ENCODE measurements around the gene NELFE. TPM values are rescaled to one million over a fixed set of nuclear protein-coding genes. Genes with fewer than 3 reads are reported as not detected.
A peak's percentile ranks its signal among the peaks of the same experiment; 100 is the strongest.

NELFE gene
- total and polyA plus RNA-seq, 2 donors (not counting 1 experiment from before 2014, with no cell fraction given) = 81.7 to 85.5 TPM

- Histone ChIP-seq H3K9ac (ENCODE audit: insufficient read depth, low read length) (peak overlapping the region; percentile 18), H2AFZ (ENCODE audit: low read length) (no peak overlapping the region), H3K79me2 (ENCODE audit: control insufficient read depth, insufficient read depth, low read length) (peaks cover 33% of the 10 kb centered on the region), H3K4me1 (ENCODE audit: control insufficient read depth, extremely low read depth, insufficient read depth, low read length) (peaks cover 18% of the 10 kb centered on the region), H3K4me3 (replicated peaks in 1 of 4; ENCODE audit: control extremely low read depth in 1 of 4, insufficient read depth in 1 of 4, low read depth in 3 of 4, low read length in 4 of 4) (peak overlapping the region; percentile 24 to 97 (median 88)), H3K27ac (ENCODE audit: insufficient read depth, low read length) (peak overlapping the region; percentile 100), H4K20me1 (ENCODE audit: control insufficient read depth, extremely low read depth, insufficient read depth, low read length) (no peaks in the 10 kb centered on the region), H3K27me3 (ENCODE audit: control insufficient read depth, insufficient read depth, low read length) (no peaks in the 10 kb centered on the region), H3K36me3 (ENCODE audit: control insufficient read depth, insufficient read depth, low read length) (peaks cover 29% of the 10 kb centered on the region), H3K9me3 (ENCODE audit: control insufficient read depth, insufficient read depth, low read depth, low read length) (no peaks in the 10 kb centered on the region), H3K4me2 (ENCODE audit: extremely low read depth, insufficient read depth, low read length) (peak overlapping the region; percentile 91)
- TF ChIP-seq EZH2 (IDR thresholded peaks at IDR 0.05; ENCODE audit: low read length, missing control alignments) = no peak
- TF ChIP-seq CTCF (conservative IDR thresholded peaks at IDR 0.05 in 1 of 2, IDR thresholded peaks at IDR 0.05 in 1 of 2; ENCODE audit: low read depth in 1 of 2, low read length in 2 of 2) = no peak
- DNase-seq (ENCODE audit: low read depth in 2 of 2) = peak in 1 of 2 donors; percentile 77
Observed at GRCh38 chr6:31969712-31970603, 11.2 kb upstream of the NELFE start.

- Histone ChIP-seq H3K9me3 (ENCODE audit: control insufficient read depth, insufficient read depth, low read depth, low read length) (no peaks in the 10 kb centered on the region), H3K9ac (ENCODE audit: insufficient read depth, low read length) (no peak overlapping the region), H3K79me2 (ENCODE audit: control insufficient read depth, insufficient read depth, low read length) (peaks cover 33% of the 10 kb centered on the region), H3K4me3 (replicated peaks in 1 of 4; ENCODE audit: control extremely low read depth in 1 of 4, insufficient read depth in 1 of 4, low read depth in 3 of 4, low read length in 4 of 4) (no peak overlapping the region), H3K27me3 (ENCODE audit: control insufficient read depth, insufficient read depth, low read length) (no peaks in the 10 kb centered on the region), H4K20me1 (ENCODE audit: control insufficient read depth, extremely low read depth, insufficient read depth, low read length) (no peaks in the 10 kb centered on the region), H3K4me1 (ENCODE audit: control insufficient read depth, extremely low read depth, insufficient read depth, low read length) (peaks cover 18% of the 10 kb centered on the region), H3K36me3 (ENCODE audit: control insufficient read depth, insufficient read depth, low read length) (peaks cover 31% of the 10 kb centered on the region), H3K4me2 (ENCODE audit: extremely low read depth, insufficient read depth, low read length) (no peak overlapping the region), H3K27ac (ENCODE audit: insufficient read depth, low read length) (no peak overlapping the region), H2AFZ (ENCODE audit: low read length) (no peak overlapping the region)
- no peak for TF ChIP-seq CTCF (conservative IDR thresholded peaks at IDR 0.05 in 1 of 2, IDR thresholded peaks at IDR 0.05 in 1 of 2; ENCODE audit: low read depth in 1 of 2, low read length in 2 of 2)
- no peak for TF ChIP-seq EZH2 (IDR thresholded peaks at IDR 0.05; ENCODE audit: low read length, missing control alignments)
- no peak for DNase-seq (ENCODE audit: low read depth in 2 of 2)
Observed at GRCh38 chr6:31968791-31969711, 10.3 kb upstream of the NELFE start.

GRCh38 chr6:31968326-31968725, 9.6 kb upstream of the NELFE start:
- no peaks in the 10 kb centered on the region for H3K27me3 ChIP-seq (ENCODE audit: control insufficient read depth, insufficient read depth, low read length)
- H4K20me1 ChIP-seq (ENCODE audit: control insufficient read depth, extremely low read depth, insufficient read depth, low read length) = no peaks in the 10 kb centered on the region
- no peak for DNase-seq (ENCODE audit: low read depth in 2 of 2)
- H3K4me2 ChIP-seq (ENCODE audit: extremely low read depth, insufficient read depth, low read length) = no peak overlapping the region
- TF ChIP-seq EZH2 (IDR thresholded peaks at IDR 0.05; ENCODE audit: low read length, missing control alignments) (no peak), CTCF (conservative IDR thresholded peaks at IDR 0.05 in 1 of 2, IDR thresholded peaks at IDR 0.05 in 1 of 2; ENCODE audit: low read depth in 1 of 2, low read length in 2 of 2) (no peak)
- H3K9ac ChIP-seq (ENCODE audit: insufficient read depth, low read length) = no peak overlapping the region
- no peak overlapping the region for H2AFZ ChIP-seq (ENCODE audit: low read length)
- H3K27ac ChIP-seq (ENCODE audit: insufficient read depth, low read length) = no peak overlapping the region
- H3K36me3 ChIP-seq (ENCODE audit: control insufficient read depth, insufficient read depth, low read length) = peaks cover 35% of the 10 kb centered on the region
- H3K79me2 ChIP-seq (ENCODE audit: control insufficient read depth, insufficient read depth, low read length) = peaks cover 26% of the 10 kb centered on the region
- no peaks in the 10 kb centered on the region for H3K9me3 ChIP-seq (ENCODE audit: control insufficient read depth, insufficient read depth, low read depth, low read length)
- peaks cover 14% of the 10 kb centered on the region for H3K4me1 ChIP-seq (ENCODE audit: control insufficient read depth, extremely low read depth, insufficient read depth, low read length)
- H3K4me3 ChIP-seq (replicated peaks in 1 of 4; ENCODE audit: control extremely low read depth in 1 of 4, insufficient read depth in 1 of 4, low read depth in 3 of 4, low read length in 4 of 4) = no peak overlapping the region

Data from fibroblast of lung (primary cell).